CD4-positive, alpha-beta T cell treated with Interleukin-1 beta for 1 hour (primary cell): ENCODE results near the gene PABPN1L.

Experiments used
- DNase-seq, 2 donors: peaks; one replicate each; pipeline ENCODE4 v3.0.0-alpha.2; 2020 to 2022

The PABPN1L gene

DNA sequence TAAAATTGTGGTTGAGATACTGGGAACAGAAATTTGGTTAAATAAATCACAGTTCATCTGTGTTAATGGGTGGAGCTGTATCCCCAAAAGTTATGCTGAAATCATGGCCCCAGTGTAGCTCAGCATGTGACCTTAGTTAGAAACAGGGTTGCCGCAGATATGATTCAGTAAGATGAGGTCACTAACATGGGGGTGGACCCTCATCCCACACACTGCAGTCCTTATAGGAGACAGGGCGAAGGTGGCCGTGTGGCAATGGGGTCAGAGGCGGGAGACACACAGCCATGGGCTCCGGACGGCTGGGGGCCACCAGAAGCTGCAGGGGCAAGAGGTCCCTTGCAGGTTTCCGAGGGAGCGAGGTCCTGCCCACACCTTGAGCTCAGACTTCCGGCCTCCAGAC is 20.4 kb downstream of the PABPN1L start:
- DNase-seq = no peak

DNA sequence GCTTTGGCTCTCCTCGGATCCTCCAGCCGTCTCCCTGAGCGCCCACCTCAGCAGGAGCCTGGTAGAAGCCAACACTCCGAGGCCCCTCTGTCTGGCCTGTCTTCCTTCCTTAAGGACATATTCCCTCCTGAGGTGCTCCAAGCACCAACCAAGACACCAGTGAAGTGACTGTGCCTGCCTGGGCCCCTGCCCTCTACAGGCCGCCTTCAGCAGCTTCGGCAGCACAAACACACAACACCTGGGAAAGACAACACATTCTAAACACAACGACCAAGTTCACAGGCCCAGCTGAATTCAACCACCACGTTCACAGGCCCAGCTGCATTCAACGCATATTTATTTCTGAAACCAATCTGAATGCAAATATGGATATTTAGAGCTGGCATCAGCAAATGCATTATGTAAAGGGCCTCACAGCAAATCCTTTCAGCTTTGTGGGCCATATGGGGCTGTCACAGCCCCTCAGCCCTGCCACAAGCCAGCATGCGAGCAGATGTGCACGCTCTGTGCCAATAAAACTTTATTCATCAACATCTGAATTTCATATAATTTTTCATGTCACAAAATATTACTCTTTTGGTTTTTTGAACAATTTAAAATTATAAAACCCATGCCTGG is 21.9 kb downstream of the PABPN1L start:
- DNase-seq = no peak

DNA sequence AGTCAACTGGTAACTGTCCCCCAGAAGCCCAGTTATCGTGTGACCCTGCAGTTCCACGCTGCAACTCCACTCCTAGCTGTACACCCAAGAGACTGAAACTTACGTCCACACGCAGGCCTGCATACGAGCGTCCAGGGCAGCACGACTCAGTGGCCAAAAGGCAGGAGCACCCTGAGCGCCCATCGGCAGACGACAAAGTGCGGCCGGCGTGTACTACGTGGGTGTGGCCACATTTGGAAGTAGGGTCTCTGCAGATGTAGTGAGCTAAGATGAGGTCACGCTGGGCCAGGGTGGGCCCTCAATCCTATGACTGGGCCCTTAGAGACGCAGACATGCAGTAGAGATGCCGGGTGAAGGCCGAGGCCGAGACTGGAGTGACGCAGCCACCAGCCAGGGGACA is 23.2 kb downstream of the PABPN1L start:
- no peak for DNase-seq

DNA sequence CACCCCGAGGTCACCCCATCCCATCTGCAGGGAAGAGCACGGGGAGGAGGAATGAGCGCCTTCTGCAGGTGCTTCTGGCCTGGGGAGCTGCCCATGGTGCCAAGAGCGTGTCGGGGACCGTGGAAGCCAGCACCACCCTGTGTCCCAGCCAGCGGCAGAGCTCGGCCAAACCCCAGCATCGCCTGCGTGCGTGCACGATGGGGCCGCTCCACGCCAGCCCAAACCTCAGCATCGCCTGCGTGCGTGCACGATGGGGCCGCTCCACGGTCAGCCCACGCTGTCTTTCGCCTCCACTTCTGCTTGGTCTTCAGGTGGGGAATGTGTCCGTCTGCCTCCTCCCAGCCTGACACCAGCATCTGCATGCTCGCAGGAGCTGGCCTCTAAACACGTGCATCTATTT is 23.7 kb downstream of the PABPN1L start:
- DNase-seq = no peak

DNA sequence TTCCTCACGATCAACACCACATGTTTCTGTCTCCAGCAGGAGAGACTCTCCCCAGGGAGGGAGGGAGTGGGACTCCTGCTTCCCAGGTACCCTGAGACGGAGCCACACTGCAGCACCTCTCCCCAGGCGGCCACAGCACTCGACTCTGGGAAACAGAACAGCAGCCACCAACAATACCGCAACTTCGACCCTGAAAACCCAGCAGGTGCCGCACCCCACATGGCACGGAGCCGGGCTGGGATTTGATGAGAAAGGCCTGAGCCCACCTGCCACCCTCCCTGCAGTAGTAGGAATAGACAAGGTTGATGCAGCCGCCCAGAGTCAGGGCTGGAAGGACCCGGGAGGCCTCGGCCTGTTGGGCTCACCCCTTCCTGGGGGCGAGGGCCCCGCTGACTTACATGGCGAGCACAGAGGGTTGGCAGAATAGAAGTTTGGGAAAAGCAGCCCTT is 24.1 kb downstream of the PABPN1L start:
- no peak for DNase-seq

DNA sequence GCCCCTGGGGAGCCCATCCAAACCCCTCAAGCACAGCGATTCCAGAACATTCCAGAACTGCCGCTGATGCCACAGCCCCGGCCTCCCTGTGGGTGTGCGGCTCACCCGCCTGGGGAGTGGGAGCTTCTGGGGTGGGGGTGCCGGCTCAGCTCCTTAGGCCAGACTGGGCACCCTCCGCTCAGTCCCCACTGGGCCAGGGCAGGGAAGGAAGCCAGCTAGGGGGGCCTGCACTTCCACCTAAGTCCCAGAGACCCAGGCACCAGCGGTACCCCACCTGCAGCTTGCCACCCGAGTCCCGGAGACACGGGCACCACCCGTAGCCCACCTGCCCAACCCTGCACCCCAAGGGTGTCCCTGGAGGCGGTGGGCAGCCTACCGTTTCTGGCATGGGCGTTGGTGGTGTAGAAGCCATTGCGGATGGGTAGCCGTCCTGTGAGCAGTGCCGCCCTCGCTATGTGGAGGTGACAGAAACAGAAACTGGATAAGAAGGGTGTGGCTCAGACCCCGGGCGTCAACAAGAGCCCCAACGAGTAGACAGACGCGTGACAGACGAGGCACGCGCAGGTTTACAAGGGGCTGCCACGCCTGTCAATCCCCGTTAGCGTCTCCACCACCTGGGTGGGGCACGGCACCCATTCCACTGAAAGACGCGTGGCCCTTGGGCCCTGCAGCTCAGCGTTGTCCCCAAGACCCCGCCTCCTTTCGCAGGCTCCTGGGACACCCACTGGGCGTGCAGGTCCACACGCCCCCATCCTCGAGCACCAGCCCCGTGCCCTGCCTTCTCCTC is 24.7 kb downstream of the PABPN1L start:
- DNase-seq = no peak

DNA sequence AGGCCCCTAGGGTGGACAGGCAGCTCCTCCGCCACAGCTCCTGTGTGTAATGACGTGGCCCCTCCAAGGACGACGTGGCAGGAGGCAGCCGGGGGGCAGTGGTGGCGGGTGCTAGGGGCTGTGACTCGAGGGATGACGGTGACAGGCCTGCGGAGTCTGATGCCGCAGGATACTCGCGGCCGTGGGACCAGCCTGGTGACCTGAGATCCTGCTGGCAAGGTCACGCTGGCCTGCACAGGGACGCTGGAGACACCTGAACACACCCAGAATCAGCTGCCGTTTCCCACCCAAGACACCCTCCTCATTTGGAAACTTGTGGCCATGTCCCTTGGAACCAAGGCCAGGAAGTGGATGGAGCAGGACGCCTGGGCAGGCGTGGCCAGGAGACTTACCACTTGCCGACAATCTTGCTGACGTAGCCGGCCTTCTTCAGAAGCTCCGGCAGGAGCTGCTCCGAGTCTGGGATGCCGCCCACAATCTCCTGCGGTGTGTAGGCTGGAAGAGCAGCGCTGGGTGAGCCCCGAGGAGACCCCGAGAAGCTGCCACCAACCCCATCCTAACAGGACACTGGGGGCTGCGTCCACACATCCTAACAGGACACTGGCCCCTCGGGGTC is 25.8 kb downstream of the PABPN1L start:
- no peak for DNase-seq

DNA sequence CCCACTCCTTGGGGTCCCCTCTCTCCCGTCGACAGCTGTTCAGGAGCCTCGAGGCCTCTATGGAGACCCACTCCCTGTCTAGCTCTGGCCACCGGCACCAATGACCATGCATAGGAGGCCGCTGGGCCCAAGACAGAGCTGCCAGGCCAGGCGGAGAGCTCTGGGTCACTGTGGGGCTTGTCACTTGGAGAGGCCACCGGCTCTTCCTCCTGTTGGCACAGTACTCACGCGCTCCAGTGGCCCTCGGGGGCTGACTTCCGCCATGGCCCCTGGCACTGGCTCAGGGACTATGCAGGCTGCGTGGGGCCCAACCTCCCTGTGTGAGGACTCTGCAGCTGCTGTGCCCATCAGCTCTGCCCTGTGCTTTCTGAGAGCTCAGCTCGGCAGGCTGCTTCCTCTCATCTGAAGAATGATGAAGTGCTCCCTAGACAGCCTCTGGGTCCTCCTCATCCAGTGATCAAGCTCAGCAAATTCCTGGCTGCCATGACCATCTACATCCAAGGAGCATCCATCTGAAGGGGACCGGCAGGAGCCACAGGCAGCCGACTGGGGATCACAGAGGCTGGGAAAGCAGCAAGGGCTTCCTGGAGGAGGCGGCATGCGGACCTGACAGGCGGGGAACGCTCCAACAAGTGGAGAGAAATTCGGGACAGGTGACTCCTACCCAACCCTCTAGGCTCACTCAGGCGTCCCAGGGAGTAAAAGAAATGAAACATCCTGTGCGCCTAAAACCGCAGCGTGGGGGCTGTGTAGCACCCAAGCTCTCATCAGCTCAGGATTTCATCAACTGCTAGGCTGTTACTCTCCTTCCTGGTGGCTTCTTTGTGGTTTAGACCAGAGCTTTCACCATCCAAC is 26.5 kb downstream of the PABPN1L start:
- DNase-seq = no peak

DNA sequence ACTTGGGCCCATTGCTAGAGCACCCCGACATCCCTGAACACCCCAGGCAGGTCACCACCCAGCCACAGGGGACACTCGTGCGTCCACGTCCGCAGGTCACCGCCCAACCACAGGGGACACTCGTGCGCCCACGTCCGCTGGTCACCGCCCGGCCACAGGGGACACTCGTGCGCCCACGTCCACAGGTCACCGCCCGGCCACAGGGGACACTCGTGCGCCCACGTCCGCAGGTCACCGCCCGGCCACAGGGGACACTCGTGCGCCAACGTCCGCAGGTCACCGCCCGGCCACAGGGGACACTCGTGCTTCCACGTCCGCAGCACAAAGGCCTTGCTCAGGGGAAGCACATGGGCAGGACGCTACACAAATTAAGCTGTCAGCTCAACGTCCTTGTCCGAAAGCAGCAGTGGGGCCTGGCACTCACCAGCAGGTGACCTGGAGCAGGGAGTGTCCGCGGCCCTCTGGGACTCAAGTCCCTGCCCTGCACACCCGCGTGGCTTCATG is 27.4 kb downstream of the PABPN1L start:
- DNase-seq = no peak

DNA sequence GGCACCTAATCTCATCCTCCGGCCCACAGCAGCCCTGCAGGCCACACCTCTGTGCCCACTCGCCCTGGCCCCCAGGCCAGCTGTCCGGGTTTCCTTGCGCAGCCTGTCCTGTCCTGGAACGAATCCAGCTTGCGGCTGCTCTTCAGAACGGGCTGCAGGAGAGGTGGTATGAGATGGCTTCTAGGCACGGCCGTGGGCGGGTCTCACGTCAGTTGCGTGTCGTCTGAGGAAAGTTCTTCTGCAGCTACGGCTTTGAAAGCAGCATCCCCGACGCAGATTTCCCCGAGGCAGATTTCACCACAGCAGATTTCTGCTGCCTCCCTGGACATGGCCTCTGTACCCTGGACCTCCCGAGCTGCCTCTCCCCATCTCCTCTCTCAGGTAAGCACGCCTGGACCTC is 27.9 kb downstream of the PABPN1L start:
- DNase-seq = no peak

DNA sequence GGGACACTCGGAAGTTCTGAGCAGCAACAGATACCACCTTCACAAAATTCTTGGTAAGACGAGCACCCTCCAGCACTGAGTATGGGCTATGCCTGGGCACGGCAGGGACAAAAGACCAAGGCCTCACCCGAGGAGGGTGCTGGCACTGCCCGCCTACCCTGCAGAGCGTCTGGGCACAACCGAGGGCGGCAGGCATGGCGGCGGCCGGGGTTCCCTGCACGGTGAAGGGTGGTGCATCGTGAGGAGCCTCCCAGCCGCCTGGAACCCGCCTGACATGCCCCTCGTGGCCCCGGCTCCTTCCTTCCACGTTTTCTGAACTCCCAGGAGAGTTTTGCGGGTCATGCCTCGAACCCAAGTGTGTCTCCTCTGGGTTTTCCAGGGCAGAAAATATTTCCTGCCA is 28.7 kb downstream of the PABPN1L start:
- no peak for DNase-seq

DNA sequence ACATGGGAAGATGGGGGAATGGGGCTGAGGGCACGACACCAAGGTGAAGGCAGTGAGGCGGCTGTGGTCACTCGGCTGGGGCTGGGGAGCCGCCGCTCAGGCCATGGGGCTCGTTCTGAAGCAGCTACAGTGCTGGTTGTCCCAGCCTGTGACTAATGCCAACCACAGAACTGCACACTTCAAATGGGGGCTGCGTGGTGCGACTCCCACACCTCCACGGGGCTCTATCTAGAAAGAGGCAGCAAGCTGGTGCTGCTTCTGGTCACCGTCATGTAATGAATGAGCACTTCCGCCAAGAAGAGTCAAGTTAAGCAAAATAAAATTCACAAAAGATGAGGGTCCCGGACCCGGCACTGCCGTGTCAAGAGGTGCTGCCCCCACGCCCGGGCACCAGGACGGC is 29.7 kb downstream of the PABPN1L start:
- DNase-seq = no peak

DNA sequence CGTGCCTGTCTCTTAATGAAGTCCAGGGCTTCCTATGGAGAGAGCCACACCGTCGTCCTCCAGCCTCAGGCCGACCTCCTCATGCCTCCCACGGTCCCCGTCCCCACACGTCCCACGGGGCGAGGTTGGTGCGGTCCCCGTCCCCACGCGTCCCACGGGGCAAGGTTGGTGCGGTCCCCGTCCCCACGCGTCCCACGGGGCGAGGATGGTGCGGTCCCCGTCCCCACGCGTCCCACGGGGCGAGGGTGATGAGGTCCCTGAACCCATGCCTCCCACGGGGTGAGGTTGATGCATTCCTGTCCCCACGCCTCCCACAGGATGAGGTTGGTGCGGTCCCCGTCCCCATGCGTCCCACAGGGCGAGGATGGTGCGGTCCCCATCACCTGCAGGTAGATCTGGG is 30.6 kb downstream of the PABPN1L start:
- no peak for DNase-seq

DNA sequence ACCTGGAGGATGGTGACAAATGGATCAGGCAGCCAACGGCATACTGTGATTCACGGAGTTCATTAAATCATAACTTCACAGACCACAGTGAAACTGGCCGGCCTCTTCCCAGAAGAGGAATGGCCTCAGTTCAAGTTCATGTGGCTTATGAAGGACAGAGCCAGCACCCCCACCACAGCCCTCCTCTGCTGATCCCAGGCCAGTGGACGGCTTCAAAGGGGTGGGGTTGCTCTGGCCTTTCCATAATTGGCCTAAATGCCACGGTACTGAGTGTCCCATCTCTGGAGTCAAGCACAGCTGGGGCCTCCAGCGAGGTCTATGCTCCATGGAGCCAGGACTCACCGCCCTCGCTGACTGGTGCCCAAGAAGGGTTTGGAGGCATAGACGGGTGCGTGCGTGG is 31.1 kb downstream of the PABPN1L start:
- DNase-seq = no peak

DNA sequence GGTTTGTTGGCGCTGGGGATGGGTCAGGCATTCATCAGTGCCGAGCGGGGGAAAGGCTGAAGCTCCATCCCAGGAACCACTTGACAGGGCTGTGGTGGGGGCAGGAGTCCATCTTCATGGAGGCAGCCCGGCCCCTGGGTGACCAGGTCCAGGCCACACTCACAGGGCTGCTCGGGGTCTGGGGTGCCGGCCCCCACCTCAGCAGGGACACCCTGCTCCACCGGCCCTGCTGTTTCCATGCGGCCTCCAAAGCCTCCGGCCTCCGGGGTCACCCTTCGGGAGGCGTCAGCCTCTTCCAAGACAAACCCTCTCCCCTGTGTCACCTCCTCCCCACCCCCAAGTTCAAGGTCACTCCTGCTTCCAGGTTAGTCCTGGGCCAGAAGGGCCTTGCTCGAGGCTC is 31.8 kb downstream of the PABPN1L start:
- no peak for DNase-seq

DNA sequence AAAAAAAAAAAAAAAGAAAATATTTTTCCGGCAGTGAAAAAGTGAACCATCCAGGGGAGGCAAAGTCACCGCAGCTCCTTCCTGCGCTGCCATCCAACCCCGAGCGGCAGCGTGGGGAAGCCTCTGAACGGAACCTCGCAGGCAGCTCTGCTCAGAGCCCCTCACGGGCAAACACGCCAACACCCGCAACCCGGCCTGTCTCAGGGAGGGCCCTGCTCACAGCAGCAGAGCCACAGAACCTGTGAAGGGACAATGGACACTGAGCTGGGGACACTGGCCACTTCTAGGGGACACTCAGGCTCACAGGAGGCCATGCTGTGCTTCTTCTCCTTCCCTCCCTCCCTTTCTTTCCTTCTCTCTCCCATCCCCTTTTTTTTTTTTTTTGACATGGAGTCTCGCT is 33.4 kb downstream of the PABPN1L start:
- DNase-seq = no peak

DNA sequence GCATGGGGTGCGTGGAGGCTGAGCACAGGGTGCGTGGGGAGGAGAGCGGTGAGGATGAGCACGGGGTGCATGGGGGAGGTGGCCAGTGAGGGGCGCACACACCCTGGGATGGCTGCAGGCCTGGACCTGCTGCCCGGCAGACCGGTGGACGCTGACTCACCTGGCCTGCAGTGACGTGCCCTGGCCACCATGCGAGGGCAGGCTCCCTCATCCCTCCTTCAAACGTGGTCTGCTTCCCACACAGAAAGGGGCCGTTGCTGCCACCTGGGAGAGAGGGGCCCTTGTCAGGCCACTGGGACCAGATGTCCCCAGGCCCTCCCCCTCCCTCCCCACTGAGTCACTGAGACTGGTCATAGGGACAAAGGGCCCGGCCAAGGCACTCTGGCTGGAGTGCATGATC is 34.6 kb downstream of the PABPN1L start:
- DNase-seq = no peak

DNA sequence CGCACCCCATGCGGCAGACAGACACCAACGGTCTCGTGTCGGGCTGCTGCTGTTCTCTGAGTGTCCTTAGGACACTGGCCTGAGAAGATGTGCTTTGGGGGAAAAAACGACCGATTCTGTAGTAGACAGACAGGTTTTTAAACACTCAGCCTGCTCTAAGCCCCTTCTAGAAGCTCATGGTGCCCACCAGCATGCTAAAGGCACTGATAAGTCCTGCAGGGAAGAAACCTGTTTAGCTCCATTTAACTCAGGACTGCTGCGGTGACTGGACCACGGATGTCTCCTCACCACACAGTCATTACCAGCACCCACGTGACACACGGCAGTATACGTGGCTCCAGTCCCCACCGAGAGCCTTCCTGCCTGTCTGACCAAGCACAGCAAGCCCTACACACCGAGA is 35.7 kb downstream of the PABPN1L start:
- no peak for DNase-seq

DNA sequence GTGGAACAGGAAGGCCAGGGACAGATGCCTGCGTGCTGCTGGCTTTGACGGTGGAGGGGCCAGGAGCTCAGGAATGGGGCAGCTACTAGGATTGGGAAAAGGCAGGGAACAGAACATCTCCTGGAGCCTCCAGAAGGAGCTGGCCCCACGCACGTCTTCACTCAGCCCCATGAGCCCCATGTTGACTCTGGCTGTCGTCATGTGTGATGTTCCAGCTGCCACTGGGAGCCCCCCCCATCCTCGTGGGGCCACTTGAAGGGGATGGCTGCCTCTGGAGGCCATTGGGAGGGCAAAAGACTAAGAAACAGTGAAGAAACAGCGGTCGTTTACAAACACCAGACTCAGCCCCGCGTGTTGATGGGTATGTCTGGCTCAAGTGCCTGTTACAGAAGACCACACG is 36.2 kb downstream of the PABPN1L start:
- DNase-seq = no peak

DNA sequence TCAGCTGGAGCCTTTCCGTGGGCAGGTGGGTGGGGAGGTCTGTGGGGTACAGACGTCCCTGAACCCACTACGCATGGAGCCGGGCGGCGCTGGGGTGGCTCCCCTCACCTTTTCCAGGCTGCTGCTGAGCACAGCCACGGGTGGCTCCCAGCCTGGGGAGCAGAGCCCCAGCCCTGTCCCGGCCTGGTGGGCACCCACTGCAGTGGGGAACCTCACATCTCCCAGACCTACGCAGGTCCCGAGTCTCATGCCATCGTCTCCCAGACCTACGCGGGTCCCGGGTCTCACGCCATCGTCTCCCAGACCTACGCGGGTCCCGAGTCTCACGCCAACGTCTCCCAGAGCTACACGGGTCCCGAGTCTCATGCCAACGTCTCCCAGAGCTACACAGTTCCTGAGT is 37.7 kb downstream of the PABPN1L start:
- no peak for DNase-seq

DNA sequence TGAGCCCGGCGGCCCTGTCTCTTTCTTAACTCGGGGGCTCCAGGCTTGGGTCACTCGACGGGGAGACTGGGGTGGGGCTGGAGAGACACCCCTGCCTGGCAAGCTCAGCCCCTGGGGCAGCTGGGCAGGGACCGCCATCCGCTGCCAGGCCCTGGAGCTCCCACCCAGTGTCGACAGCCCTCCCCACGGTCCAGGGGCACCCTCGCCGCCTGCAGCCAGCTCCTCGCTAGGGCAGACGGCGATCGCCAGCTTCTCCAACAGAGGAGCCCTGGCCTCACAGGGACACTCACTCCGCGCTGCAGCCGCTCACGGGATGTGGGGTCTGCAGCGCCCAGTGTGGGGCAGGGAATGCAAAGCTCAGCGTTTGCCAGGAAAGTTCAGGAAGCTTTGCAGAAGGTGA is 38.7 kb downstream of the PABPN1L start:
- DNase-seq = no peak

DNA sequence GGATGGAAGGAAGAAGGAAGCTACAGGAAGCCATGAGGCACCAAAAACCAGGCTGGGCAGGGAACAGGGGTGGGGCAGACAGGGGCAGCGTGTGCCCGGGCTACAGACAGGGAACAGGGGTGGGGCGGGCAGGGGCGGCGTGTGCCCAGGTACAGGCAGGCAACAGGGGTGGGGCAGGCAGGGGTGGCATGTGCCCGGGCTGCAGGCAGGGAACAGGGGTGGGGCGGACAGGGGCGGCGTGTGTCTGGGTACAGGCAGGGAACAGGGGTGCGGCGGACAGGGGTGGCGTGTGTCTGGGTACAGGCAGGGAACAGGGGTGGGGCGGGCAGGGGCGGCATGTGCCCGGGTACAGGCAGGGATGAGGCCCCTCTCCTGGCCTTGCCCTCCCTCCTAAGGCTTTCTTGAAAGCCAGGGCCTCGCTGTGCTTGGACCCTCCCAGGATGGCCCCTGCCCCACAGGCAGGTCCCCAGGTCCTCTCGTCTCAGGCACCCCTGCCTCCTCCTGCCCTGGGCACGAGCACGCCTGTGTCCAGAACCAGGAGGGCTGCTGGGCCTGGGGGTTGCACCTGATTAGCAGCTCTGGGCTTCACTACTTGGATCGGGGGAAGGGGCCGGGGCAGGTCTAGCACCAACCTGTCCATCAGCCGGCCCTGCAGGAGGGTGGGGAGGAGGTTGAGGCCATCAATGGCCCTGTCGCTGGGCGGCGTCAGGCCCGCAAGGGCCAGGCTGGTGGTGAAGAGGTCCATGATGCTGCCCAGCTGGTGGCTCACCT is 40.2 kb downstream of the PABPN1L start:
- DNase-seq = no peak
